OCI-LY1 (cell line): ENCODE data around the gene PCA3.

Experiments used
- CTCF ChIP-seq: fragments of 200-600 bp; sonication (generic), shearing (Covaris generic); IDR thresholded peaks from 2 replicates; pipeline ENCODE4 v1.5.1; 2017; ENCODE audit warnings: mild to moderate bottlenecking, antibody characterized with exemption, low read length, moderate library complexity, mixed read lengths
- EZH2 ChIP-seq: fragments of 200-600 bp; sonication (generic), shearing (Covaris generic); IDR thresholded peaks from 2 replicates; pipeline ENCODE4 v1.8.0; 2017; ENCODE audit warnings: borderline replicate concordance, mixed run types, mild to moderate bottlenecking, antibody characterized with exemption, low read length, moderate library complexity, mixed read lengths

DNA sequence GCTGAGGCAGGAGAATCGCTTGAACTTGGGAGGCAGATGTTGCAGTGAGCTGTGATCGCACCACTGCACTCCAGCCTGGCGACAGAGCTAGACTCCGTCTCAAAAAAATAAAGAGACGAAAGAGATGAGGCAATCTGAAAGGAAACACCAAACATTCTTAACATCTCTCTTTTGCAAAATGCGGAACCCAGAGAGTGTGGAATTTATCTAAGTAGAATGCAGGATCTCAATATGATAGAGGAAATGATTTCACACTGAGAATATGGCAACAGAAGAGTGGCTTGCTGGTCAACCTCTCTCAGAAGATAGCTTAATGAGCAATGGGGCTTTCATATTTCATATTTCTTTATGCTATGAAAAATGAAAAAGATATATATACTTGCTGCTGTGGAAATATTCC is 33.4 kb upstream of the PCA3 start:
- TF ChIP-seq CTCF = no peak
- no peak for TF ChIP-seq EZH2
